H9 (cell line): Measurements from ENCODE around the gene NEMP1. TPM values are rescaled to one million over a fixed set of nuclear protein-coding genes. Genes with fewer than 3 reads are reported as not detected.
A peak's percentile ranks its signal among the peaks of the same experiment; 100 is the strongest.

Experiments
- DNase-seq: peaks from one replicate; pipeline ENCODE4 v3.0.0-alpha.2; 2017
- H2AFZ ChIP-seq: one replicate; pipeline ENCODE4 v1.6.1; 2013; ENCODE audit warnings: mild to moderate bottlenecking, low read length, control low read depth, moderate library complexity
- H2AK5ac ChIP-seq: 2 replicates; pipeline ENCODE4 v1.6.1; 2013; ENCODE audit warnings: low read length, control low read depth, mixed read lengths; ENCODE audit not compliant: insufficient read length
- H2BK120ac ChIP-seq: one replicate; pipeline ENCODE4 v1.6.1; 2013; ENCODE audit warnings: low read depth, mild to moderate bottlenecking, low read length, control low read depth, inconsistent platforms; ENCODE audit not compliant: poor library complexity, severe bottlenecking
- H2BK12ac ChIP-seq: 2 replicates; pipeline ENCODE4 v1.6.1; 2013; ENCODE audit warnings: low read length, control low read depth, mixed read lengths, low read depth; ENCODE audit not compliant: insufficient read length
- H2BK15ac ChIP-seq: 2 replicates; pipeline ENCODE4 v1.6.1; 2013; ENCODE audit warnings: low read depth, low read length, control low read depth
- H2BK20ac ChIP-seq: one replicate; pipeline ENCODE4 v1.6.1; 2013; ENCODE audit warnings: low read depth, mild to moderate bottlenecking, low read length, control low read depth, inconsistent platforms; ENCODE audit not compliant: poor library complexity, severe bottlenecking
- H2BK5ac ChIP-seq: 2 replicates; pipeline ENCODE4 v1.6.1; 2013; ENCODE audit warnings: low read length, control low read depth, mixed read lengths; ENCODE audit not compliant: insufficient read length
- H3K14ac ChIP-seq: 2 replicates; pipeline ENCODE4 v1.6.1; 2013; ENCODE audit warnings: low read length, control low read depth; ENCODE audit not compliant: insufficient read depth
- H3K18ac ChIP-seq: 2 replicates; pipeline ENCODE4 v1.6.1; 2013; ENCODE audit warnings: low read depth, mild to moderate bottlenecking, mixed read lengths, low read length, control low read depth; ENCODE audit not compliant: insufficient read length
- H3K23ac ChIP-seq: 2 replicates; pipeline ENCODE4 v1.6.1; 2013; ENCODE audit warnings: low read length, control low read depth, mixed read lengths, low read depth; ENCODE audit not compliant: insufficient read length
- H3K23me2 ChIP-seq: 2 replicates; pipeline ENCODE4 v1.6.1; 2013; ENCODE audit warnings: low read depth, mild to moderate bottlenecking, mixed read lengths, low read length, control low read depth; ENCODE audit not compliant: insufficient read length, poor library complexity, severe bottlenecking
- H3K27ac ChIP-seq: 2 replicates; pipeline ENCODE4 v1.5.1; 2013; ENCODE audit warnings: low read length, control low read depth, mixed read lengths, low read depth; ENCODE audit not compliant: insufficient read length
- H3K27me3 ChIP-seq: 2 replicates; pipeline ENCODE4 v1.6.1; 2013; ENCODE audit warnings: low read length, control low read depth, inconsistent platforms; ENCODE audit not compliant: insufficient read depth
- H3K4ac ChIP-seq: 2 replicates; pipeline ENCODE4 v1.6.1; 2013; ENCODE audit warnings: low read depth, mild to moderate bottlenecking, control low read depth, inconsistent platforms, low read length, moderate library complexity
- H3K4me1 ChIP-seq: 2 replicates; pipeline ENCODE4 v1.6.1; 2013; ENCODE audit warnings: low read length, control low read depth, inconsistent platforms; ENCODE audit not compliant: insufficient read depth
- H3K4me2 ChIP-seq: 2 replicates; pipeline ENCODE4 v1.6.1; 2013; ENCODE audit warnings: low read length, control low read depth, mixed read lengths; ENCODE audit not compliant: insufficient read length, insufficient read depth
- H3K56ac ChIP-seq: 2 replicates; pipeline ENCODE4 v1.6.1; 2013; ENCODE audit warnings: low read depth, mild to moderate bottlenecking, mixed read lengths, low read length, control low read depth; ENCODE audit not compliant: insufficient read length
- H3K79me1 ChIP-seq: 2 replicates; pipeline ENCODE4 v1.6.1; 2013; ENCODE audit warnings: low read depth, mild to moderate bottlenecking, moderate library complexity, low read length, control low read depth, inconsistent platforms; ENCODE audit not compliant: insufficient read depth, poor library complexity, severe bottlenecking
- H3K79me2 ChIP-seq: 2 replicates; pipeline ENCODE4 v1.6.1; 2013; ENCODE audit warnings: low read length, control low read depth, inconsistent platforms; ENCODE audit not compliant: insufficient read depth
- H3K9ac ChIP-seq: 2 replicates; pipeline ENCODE4 v1.6.1; 2013; ENCODE audit warnings: low read length, control low read depth, mixed read lengths; ENCODE audit not compliant: insufficient read length; ENCODE audit errors: extremely low read depth
- H3K9me3 ChIP-seq: one replicate; pipeline ENCODE4 v1.6.1; 2013; ENCODE audit warnings: low read depth, low read length, inconsistent platforms; ENCODE audit not compliant: control insufficient read depth
- H3T11ph ChIP-seq: one replicate; pipeline ENCODE4 v1.6.1; 2013; ENCODE audit warnings: mild to moderate bottlenecking, low read length, control low read depth, inconsistent platforms
- H4K20me1 ChIP-seq: one replicate; pipeline ENCODE4 v1.6.1; 2013; ENCODE audit not compliant: control insufficient read depth, insufficient read length, insufficient read depth
- H4K5ac ChIP-seq: 2 replicates; pipeline ENCODE4 v1.6.1; 2013; ENCODE audit warnings: low read depth, mild to moderate bottlenecking, mixed read lengths, low read length, control low read depth; ENCODE audit not compliant: insufficient read length
- H4K8ac ChIP-seq: replicated peaks from 2 replicates; pipeline ENCODE4 v1.6.1; 2013; ENCODE audit warnings: low read length, control low read depth, mixed read lengths, low read depth; ENCODE audit not compliant: insufficient read length
- H4K91ac ChIP-seq: 2 replicates; pipeline ENCODE4 v1.6.1; 2013; ENCODE audit warnings: low read depth, mild to moderate bottlenecking, moderate library complexity, mixed read lengths, low read length, control low read depth; ENCODE audit not compliant: insufficient read length
- H3K27ac Mint-ChIP-seq, 3 experiments: 2 replicates in 2 of 3; 3 replicates in 1 of 3; pipeline ENCODE4 v1.8.0; 2020 to 2021; ENCODE audit warnings: mixed read lengths in 3 of 3, mild to moderate bottlenecking in 1 of 3, moderate library complexity in 1 of 3
- H3K27me3 Mint-ChIP-seq: 2 replicates; pipeline ENCODE4 v1.8.0; 2021; ENCODE audit warnings: low read depth, mild to moderate bottlenecking, moderate library complexity, mixed read lengths
- H3K36me3 Mint-ChIP-seq, 3 experiments: 2 replicates in 2 of 3; 3 replicates in 1 of 3; pipeline ENCODE4 v1.8.0; 2020 to 2021; ENCODE audit warnings: low read depth in 3 of 3, mixed read lengths in 3 of 3; ENCODE audit not compliant: insufficient read depth in 1 of 3
- H3K4me1 Mint-ChIP-seq, 2 experiments: 2 replicates each; pipeline ENCODE4 v1.8.0; 2020; ENCODE audit warnings: mixed read lengths in 2 of 2
- H3K4me3 Mint-ChIP-seq, 2 experiments: 2 replicates in 1 of 2; 3 replicates in 1 of 2; pipeline ENCODE4 v1.8.0; 2020 to 2021; ENCODE audit warnings: mild to moderate bottlenecking in 2 of 2, mixed read lengths in 2 of 2, moderate library complexity in 1 of 2
- H3K9me3 Mint-ChIP-seq, 2 experiments: 2 replicates in 1 of 2; 3 replicates in 1 of 2; pipeline ENCODE4 v1.8.0; 2020; ENCODE audit warnings: mild to moderate bottlenecking in 2 of 2, mixed read lengths in 2 of 2, moderate library complexity in 1 of 2
- WGBS: extraction: QIAGEN DNeasy Blood & Tissue Kit; methylation state at CpG from one replicate; pipeline ENCODE4 v1.1.7; 2013; ENCODE audit warnings: missing lambda C conversion rate, low lambda C conversion rate, mixed read lengths; ENCODE audit not compliant: insufficient read length; ENCODE audit errors: extremely low coverage; 5-methylcytosine and 5-hydroxymethylcytosine counted together
- total RNA-seq: library from RNA; stranded (reverse); gene quantifications from 2 replicates; pipeline ENCODE4 v1.2.1, GENCODE V29; 2021
- TF ChIP-seq, protein P1 (sequence below): fragments of 200-600 bp; sonication (generic); conservative IDR thresholded peaks from 3 replicates; pipeline ENCODE4 v1.8.0; 2021; ENCODE audit warnings: antibody characterized with exemption, mild to moderate bottlenecking

NEMP1 gene
- total RNA-seq, 1 experiment from 2014 or later, result 50.1 TPM

DNA sequence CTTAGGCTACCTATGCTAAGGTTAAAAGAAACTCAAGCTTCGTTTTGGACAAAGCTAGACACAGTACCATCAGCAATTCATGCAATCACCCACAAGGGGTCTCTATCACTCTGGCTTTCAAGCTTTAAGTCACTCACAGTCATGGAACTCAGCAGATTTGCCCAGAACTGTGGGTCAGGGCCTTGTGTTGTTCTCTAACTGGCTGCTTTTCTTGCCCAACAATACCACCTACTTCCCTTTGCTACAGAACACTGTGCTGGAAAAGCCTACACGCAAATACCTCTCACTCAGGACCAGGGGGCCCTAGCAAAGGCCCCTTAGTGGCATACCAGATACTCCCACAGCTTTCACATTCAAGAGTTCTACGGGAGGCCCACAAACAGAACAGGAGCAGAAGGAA, 9.1 kb downstream of the NEMP1 start:
- Histone ChIP-seq H3K14ac (no peak overlapping the region), H3K4me2 (no peak overlapping the region), H2BK15ac (no peak overlapping the region), H3K4ac (no peak overlapping the region), H2AFZ (no peak overlapping the region), H3K56ac (no peak overlapping the region), H3K79me1 (no peaks in the 10 kb centered on the region), H2BK20ac (no peak overlapping the region), H3K79me2 (no peaks in the 10 kb centered on the region), H4K91ac (no peak overlapping the region), H3K27me3 (no peaks in the 10 kb centered on the region), H2BK120ac (no peak overlapping the region), H3K23ac (no peak overlapping the region), H3T11ph (no peak overlapping the region), H2AK5ac (no peak overlapping the region), H3K9me3 (no peaks in the 10 kb centered on the region), H3K18ac (no peak overlapping the region), H3K4me1 (no peaks in the 10 kb centered on the region), H3K9ac (no peak overlapping the region), H4K8ac (no peak overlapping the region), H3K23me2 (no peaks in the 10 kb centered on the region), H2BK12ac (no peak overlapping the region), H4K20me1 (no peaks in the 10 kb centered on the region), H4K5ac (no peak overlapping the region), H2BK5ac (no peak overlapping the region), H3K27ac (no peak overlapping the region)
- no peak overlapping the region for H3K4me3 Mint-ChIP-seq
- TF ChIP-seq, protein P1, sequence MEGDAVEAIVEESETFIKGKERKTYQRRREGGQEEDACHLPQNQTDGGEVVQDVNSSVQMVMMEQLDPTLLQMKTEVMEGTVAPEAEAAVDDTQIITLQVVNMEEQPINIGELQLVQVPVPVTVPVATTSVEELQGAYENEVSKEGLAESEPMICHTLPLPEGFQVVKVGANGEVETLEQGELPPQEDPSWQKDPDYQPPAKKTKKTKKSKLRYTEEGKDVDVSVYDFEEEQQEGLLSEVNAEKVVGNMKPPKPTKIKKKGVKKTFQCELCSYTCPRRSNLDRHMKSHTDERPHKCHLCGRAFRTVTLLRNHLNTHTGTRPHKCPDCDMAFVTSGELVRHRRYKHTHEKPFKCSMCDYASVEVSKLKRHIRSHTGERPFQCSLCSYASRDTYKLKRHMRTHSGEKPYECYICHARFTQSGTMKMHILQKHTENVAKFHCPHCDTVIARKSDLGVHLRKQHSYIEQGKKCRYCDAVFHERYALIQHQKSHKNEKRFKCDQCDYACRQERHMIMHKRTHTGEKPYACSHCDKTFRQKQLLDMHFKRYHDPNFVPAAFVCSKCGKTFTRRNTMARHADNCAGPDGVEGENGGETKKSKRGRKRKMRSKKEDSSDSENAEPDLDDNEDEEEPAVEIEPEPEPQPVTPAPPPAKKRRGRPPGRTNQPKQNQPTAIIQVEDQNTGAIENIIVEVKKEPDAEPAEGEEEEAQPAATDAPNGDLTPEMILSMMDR, result peak; percentile 90
- H3K27me3 Mint-ChIP-seq, result no peaks in the 10 kb centered on the region
- peaks cover 25 to 72% (median 64%) of the 10 kb centered on the region in 3 experiments; a peak in 6 of 7 replicates for H3K36me3 Mint-ChIP-seq
- H3K4me1 Mint-ChIP-seq, result peaks cover 4 to 6% of the 10 kb centered on the region in 2 experiments; a peak in 3 of 4 replicates
- WGBS, result no CpG with 5 or more reads among the region's 3 CpGs
- H3K27ac Mint-ChIP-seq, result peak overlapping the region in 2 of 3 experiments; percentile 76 to 79; a peak in 4 of 7 replicates
- peak; percentile 78 for DNase-seq
- H3K9me3 Mint-ChIP-seq, result peaks cover 0 to 2% of the 10 kb centered on the region in 2 experiments; a peak in 1 of 5 replicates
